Stomach (tissue), 9 donors: ENCODE data around the gene SHD. TPM values are rescaled to one million over a fixed set of nuclear protein-coding genes. Genes with fewer than 3 reads are reported as not detected.

Experiments
- DNase-seq, 2 donors: peaks; one replicate each; pipeline versions ENCODE4 v3.0.0 to v3.0.0-alpha.2; 2013 to 2019
- H3K27ac ChIP-seq, 5 donors: fragments of 200-600 bp in 4 of 5; sonication (generic) in 4 of 5; one replicate each; pipeline ENCODE4 v1.5.1; 2013 to 2019; ENCODE audit warnings: mild to moderate bottlenecking in 1 of 5, moderate library complexity in 1 of 5
- H3K27me3 ChIP-seq, 3 donors: fragments of 200-600 bp; sonication (generic); one replicate each; pipeline ENCODE4 v1.5.1; 2017 to 2019; ENCODE audit warnings: mixed run types in 1 of 3
- H3K36me3 ChIP-seq, 4 donors: fragments of 200-600 bp; sonication (generic); 1 replicate in 3 of 4; 2 replicates in 1 of 4; pipeline ENCODE4 v1.5.1; 2016 to 2019
- H3K4me1 ChIP-seq, 4 donors: fragments of 200-600 bp; sonication (generic); one replicate each; pipeline ENCODE4 v1.5.1; 2016 to 2019
- H3K4me3 ChIP-seq, 4 donors: fragments of 200-600 bp; sonication (generic) in 3 of 4; one replicate each; pipeline ENCODE4 v1.5.1; 2016 to 2019; ENCODE audit warnings: mild to moderate bottlenecking in 1 of 4
- H3K9me3 ChIP-seq, 4 donors: fragments of 200-600 bp; sonication (generic); one replicate each; pipeline ENCODE4 v1.5.1; 2016 to 2019
- EP300 ChIP-seq: sonication (generic); formaldehyde crosslinking; IDR thresholded peaks from one replicate; pipeline ENCODE4 v1.6.1; 2017; ENCODE audit warnings: antibody characterized with exemption
- POLR2A ChIP-seq, 4 donors: fragments of 450-650 bp; IDR thresholded peaks; one replicate each; pipeline ENCODE4 v1.6.1; 2016; ENCODE audit warnings: antibody characterized with exemption in 4 of 4, control low read depth in 2 of 4, mild to moderate bottlenecking in 1 of 4, moderate library complexity in 1 of 4
- POLR2AphosphoS5 ChIP-seq, 3 donors: sonication (generic); formaldehyde crosslinking; IDR thresholded peaks; one replicate each; pipeline ENCODE4 v1.6.1; 2016; ENCODE audit warnings: antibody characterized with exemption in 3 of 3
- WGBS, 5 donors: extraction: QIAGEN DNeasy Blood & Tissue Kit in 3 of 5; methylation state at CpG; one replicate each; pipeline versions ENCODE4 v1.1.5 to v1.1.7; 2013 to 2018; 5-methylcytosine and 5-hydroxymethylcytosine counted together
- intact Hi-C: fragments of 100-400 bp; cut with DNase I; formaldehyde crosslinking; loops from one replicate; pipeline ENCODE4 v1.15.1; 2023; ENCODE audit warnings: low total_unique reads
- polyA plus RNA-seq, 3 donors: library from polyadenylated mRNA; stranded (reverse); fragments of 200-250 nt; gene quantifications; one replicate each; pipeline ENCODE4 v1.2.3, GENCODE V29; 2013
- total RNA-seq, 5 donors: library from RNA; depleted of rRNA; stranded (reverse); fragments of >200 nt; gene quantifications; one replicate each; pipeline versions ENCODE4 v1.1.0 to v1.2.3, GENCODE V29; 2014 to 2016
- TF ChIP-seq, protein P1 (sequence below), 7 experiments: fragments of 450-650 bp in 4 of 7; fragments of 200-600 bp in 3 of 7; sonication (generic) in 3 of 7; IDR thresholded peaks; one replicate each; pipeline ENCODE4 v1.5.1; 2016 to 2019; ENCODE audit warnings: antibody characterized with exemption in 7 of 7, control low read depth in 2 of 7, mild to moderate bottlenecking in 1 of 7
- donor health status: healthy with polysubstance abuse.
- donor health status: Bipolar disorder and iron deficiency.
- donor health status: healthy.

Gene SHD
- total and polyA plus RNA-seq, 8 donors: 7.0 TPM; not detected in 7

DNA sequence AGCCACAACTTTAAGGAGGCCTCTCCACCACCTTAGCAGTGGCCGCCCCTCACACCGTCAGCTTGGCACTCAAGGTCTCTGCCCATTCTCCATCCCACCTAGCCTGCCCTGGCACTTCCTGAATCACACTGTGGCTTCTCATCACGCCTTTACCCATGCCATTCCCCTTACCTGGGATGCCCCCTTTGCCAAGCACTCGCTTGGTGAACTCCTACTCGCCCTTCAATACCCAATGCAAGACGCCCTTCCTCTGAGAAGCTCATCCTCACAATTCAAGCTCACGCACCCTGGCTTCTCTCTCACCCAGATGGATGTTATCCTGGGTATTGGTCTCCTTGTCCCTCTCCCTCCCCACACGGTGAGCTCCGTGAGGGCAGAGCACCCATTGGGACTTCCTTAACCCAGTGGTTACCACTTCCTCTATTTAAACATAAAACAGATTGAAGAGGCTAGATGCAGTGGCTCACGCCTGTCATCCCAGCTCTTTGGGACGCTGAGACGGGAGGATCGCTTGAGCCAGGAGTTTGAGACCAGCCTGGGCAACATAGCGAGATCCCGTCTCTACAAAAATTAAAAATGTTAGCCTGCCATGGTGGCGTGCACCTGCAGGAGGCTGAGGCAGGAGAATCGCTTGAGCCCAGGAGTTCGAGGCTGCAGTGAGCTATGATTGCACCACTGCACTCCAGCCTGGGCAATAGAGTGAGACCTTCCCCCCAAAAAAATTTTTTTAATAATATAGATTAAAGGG is 12.6 kb upstream of the SHD start:
- Histone ChIP-seq H3K4me3 (no peak overlapping the region), H3K36me3 (peaks cover 48 to 99% (median 94%) of the 10 kb centered on the region in 4 donors), H3K9me3 (no peaks in the 10 kb centered on the region), H3K4me1 (peaks cover 0 to 18% (median 11%) of the 10 kb centered on the region in 4 donors), H3K27me3 (no peaks in the 10 kb centered on the region), H3K27ac (no peak overlapping the region)
- no peak for DNase-seq
- TF ChIP-seq, protein P1, sequence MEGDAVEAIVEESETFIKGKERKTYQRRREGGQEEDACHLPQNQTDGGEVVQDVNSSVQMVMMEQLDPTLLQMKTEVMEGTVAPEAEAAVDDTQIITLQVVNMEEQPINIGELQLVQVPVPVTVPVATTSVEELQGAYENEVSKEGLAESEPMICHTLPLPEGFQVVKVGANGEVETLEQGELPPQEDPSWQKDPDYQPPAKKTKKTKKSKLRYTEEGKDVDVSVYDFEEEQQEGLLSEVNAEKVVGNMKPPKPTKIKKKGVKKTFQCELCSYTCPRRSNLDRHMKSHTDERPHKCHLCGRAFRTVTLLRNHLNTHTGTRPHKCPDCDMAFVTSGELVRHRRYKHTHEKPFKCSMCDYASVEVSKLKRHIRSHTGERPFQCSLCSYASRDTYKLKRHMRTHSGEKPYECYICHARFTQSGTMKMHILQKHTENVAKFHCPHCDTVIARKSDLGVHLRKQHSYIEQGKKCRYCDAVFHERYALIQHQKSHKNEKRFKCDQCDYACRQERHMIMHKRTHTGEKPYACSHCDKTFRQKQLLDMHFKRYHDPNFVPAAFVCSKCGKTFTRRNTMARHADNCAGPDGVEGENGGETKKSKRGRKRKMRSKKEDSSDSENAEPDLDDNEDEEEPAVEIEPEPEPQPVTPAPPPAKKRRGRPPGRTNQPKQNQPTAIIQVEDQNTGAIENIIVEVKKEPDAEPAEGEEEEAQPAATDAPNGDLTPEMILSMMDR (IDR thresholded peaks at IDR 0.05): no peak
- no peak for TF ChIP-seq POLR2A (IDR thresholded peaks at IDR 0.05)
- no peak for TF ChIP-seq POLR2AphosphoS5 (IDR thresholded peaks at IDR 0.05)
- no peak for TF ChIP-seq EP300
- intact Hi-C loops: no loop called here
- 82 to 95% (median 90%) methylated on average over 18 of the region's 18 CpGs for WGBS, 5 donors

DNA sequence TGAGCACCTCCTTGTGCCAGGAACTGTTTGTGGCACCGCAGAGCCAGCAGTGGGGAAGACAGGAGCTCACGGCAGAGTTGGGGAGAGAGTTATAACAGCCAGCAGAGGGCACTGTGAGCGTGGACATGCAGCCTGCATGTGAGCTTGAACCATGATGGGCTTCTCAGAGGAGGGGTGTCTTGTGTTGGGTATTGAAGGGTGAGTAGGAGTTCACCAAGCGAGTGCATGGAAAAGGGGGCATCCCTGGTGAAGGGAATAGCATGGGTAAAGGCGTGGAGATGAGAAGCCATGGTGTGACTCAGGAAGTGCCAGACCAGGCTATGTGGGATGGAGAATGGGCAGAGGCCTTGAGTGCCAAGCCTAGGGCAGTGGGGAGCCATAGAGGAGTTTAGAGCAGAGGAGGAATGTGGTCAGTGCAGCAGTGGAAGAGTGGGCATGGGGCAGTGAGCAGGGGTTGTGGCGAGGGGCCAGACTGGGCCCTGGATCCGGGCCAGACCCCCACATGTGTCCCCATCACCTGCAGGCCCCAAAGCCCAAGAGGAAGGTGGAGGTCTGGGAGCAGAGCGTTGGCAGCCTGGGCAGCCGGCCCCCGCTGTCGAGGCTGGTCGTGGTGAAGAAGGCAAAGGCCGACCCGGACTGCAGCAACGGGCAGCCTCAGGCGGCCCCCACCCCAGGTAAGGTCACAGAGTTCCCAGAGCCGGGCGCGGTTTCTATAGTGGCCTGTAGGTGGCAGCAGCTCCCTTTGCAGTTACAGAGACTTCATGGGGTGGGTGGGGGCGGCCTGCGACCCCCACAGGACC is 11.8 kb upstream of the SHD start:
- Histone ChIP-seq H3K4me1 (peaks cover 0 to 18% (median 11%) of the 10 kb centered on the region in 4 donors), H3K4me3 (no peak overlapping the region), H3K27me3 (no peaks in the 10 kb centered on the region), H3K27ac (peak overlapping the region; percentile 1 to 82 (median 73)), H3K36me3 (peaks cover 46 to 99% (median 93%) of the 10 kb centered on the region in 4 donors), H3K9me3 (no peaks in the 10 kb centered on the region)
- TF ChIP-seq POLR2AphosphoS5 (IDR thresholded peaks at IDR 0.05) (no peak), EP300 (no peak), POLR2A (IDR thresholded peaks at IDR 0.05) (no peak)
- TF ChIP-seq, protein P1 (IDR thresholded peaks at IDR 0.05): peak in 5 of 7 experiments; percentile 71 to 81 (median 78)
- WGBS, 5 donors: 41 to 54% (median 44%) methylated on average over 16 to 21 of the region's 21 CpGs
- intact Hi-C loops: no loop called here
- DNase-seq: peak; percentile 63 to 64

DNA sequence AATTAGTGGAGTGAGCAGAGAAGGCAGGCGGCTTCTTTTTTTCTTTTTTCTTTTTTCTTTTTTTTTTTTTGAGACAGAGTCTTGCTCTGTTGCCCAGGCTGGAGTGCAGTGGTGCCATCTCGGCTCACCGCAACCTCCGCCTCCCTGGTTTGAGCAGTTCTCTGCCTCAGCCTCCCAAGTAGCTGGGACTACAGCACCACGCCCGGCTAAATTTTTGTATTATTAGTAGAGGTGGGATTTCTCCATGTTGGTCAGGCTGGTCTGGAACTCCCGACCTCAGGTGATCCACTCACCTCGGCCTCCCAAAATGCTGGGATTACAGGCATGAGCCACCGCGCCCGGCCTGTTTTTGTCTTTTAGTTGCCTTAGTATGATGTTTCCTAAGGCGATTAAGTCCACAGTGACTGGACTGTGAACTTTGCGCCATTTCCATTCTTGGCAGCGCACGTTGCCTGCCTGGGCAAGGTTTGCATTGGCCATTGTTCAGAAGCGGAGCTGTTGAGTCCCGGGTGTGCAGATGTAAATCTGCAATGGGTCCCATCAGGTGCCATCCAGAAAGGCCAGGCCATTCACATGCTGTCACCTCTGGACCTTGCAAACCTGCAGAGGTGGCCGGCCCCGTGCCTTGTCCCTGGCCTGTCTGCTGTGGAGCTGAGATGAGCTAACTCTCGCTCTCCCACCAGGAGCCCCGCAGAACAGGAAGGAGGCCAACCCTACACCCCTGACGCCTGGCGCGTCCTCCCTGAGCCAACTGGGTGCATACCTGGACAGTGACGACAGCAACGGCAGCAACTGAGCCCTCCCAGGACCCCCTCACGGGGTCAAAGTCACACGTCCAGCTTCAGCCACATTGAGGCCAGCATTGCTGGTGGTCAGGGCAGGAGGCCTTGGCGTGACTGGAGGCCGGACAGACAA is 10.9 kb upstream of the SHD start:
- 51 to 74% (median 66%) methylated on average over 19 to 30 of the region's 30 CpGs for WGBS, 5 donors
- no peaks in the 10 kb centered on the region for H3K27me3 ChIP-seq
- H3K4me3 ChIP-seq: no peak overlapping the region
- peaks cover 0 to 18% (median 11%) of the 10 kb centered on the region in 4 donors for H3K4me1 ChIP-seq
- H3K9me3 ChIP-seq: no peaks in the 10 kb centered on the region
- H3K27ac ChIP-seq: peak overlapping the region; percentile 1 to 82 (median 73)
- peak in 1 of 2 donors; percentile 85 for DNase-seq
- peaks cover 38 to 94% (median 85%) of the 10 kb centered on the region in 4 donors for H3K36me3 ChIP-seq
- intact Hi-C loops: no loop called here
- peak in 1 of 3 donors; percentile 61 for TF ChIP-seq POLR2AphosphoS5 (IDR thresholded peaks at IDR 0.05)
- TF ChIP-seq, protein P1 (IDR thresholded peaks at IDR 0.05): no peak
